HCT116 (cell line): Measurements from ENCODE around the gene MAP3K9. TPM values are rescaled to one million over a fixed set of nuclear protein-coding genes. Genes with fewer than 3 reads are reported as not detected.

ENCODE experiments used
- ATAC-seq: fragments of 200-7000 bp; cut with Tn5 transposase; 2 replicates; pipeline ENCODE4 v1.9.1; 2020; ENCODE audit warnings: mild to moderate bottlenecking, moderate library complexity
- BruUV-seq: library from RNA; stranded (reverse); fragments of 400-500 nt; replicated peaks from 2 replicates; lab custom pipeline; 2021; lab: Mats Ljungman, UMichigan
- CTCF ChIA-PET: fragments of 300-600 bp; sonication (Branson Sonifier 250); formaldehyde crosslinking; loops from one replicate; lab custom pipeline; 2021; ENCODE audit warnings: antibody characterized with exemption; lab: Charles Lee
- POLR2A ChIA-PET: fragments of 300-600, 350-600 bp; sonication (Branson Sonifier 250); formaldehyde crosslinking; loops from one replicate; lab custom pipeline; 2021; ENCODE audit warnings: antibody characterized with exemption; lab: Charles Lee
- RAD21 ChIA-PET, 2 experiments: fragments of 300-600 bp; sonication (Branson Sonifier 250); formaldehyde crosslinking; loops; one replicate each; lab custom pipeline; 2023; ENCODE audit warnings: low total read pairs in 2 of 2; ENCODE audit not compliant: uncharacterized antibody in 2 of 2, unreplicated experiment in 2 of 2, low non-redundant PET in 1 of 2; lab: Charles Lee
- DNase-seq: peaks from one replicate; pipeline ENCODE4 v3.0.0-alpha.2; 2010; ENCODE audit warnings: low read depth, low spot score
- H2AFZ ChIP-seq: fragments of 200-600 bp; shearing (Covaris generic), sonication (generic); 2 replicates; pipeline ENCODE4 v1.6.1; 2017; ENCODE audit warnings: low read depth, mixed run types, mixed read lengths, antibody characterized with exemption, low read length; ENCODE audit not compliant: poor library complexity, severe bottlenecking
- H3K27ac ChIP-seq: 2 replicates; pipeline ENCODE4 v1.5.1; 2012; ENCODE audit warnings: low read depth, low read length
- H3K27me3 ChIP-seq: fragments of 200-600 bp; sonication (generic); 2 replicates; pipeline ENCODE4 v1.6.1; 2016; ENCODE audit warnings: mixed run types, low read length, mixed read lengths; ENCODE audit not compliant: insufficient read depth
- H3K36me3 ChIP-seq, 2 experiments: fragments of 200-500 bp in 1 of 2; fragments of 200-600 bp in 1 of 2; sonication (Bioruptor generic) in 1 of 2; sonication (generic) in 1 of 2; 2 replicates each; pipeline versions ENCODE4 v1.5.1 to v1.6.1; 2014 to 2016; ENCODE audit warnings: low read length in 2 of 2, inconsistent platforms in 1 of 2, mixed read lengths in 1 of 2, mixed run types in 1 of 2; ENCODE audit not compliant: insufficient read depth in 2 of 2, control insufficient read depth in 1 of 2
- H3K4me1 ChIP-seq, 2 experiments: fragments of 200-600 bp in 1 of 2; sonication (generic) in 1 of 2; 2 replicates each; pipeline versions ENCODE4 v1.5.1 to v1.6.1; 2012 to 2017; ENCODE audit warnings: low read length in 2 of 2, inconsistent platforms in 1 of 2, mild to moderate bottlenecking in 1 of 2, mixed read lengths in 1 of 2, mixed run types in 1 of 2, moderate library complexity in 1 of 2; ENCODE audit not compliant: insufficient read depth in 2 of 2, control insufficient read depth in 1 of 2
- H3K4me2 ChIP-seq: fragments of 200-600 bp; sonication (generic); 2 replicates; pipeline ENCODE4 v1.6.1; 2017; ENCODE audit warnings: mixed run types, low read length, mixed read lengths
- H3K4me3 ChIP-seq, 2 experiments: fragments of 200-600 bp in 1 of 2; sonication (generic) in 1 of 2; replicated peaks in 1 of 2; 2 replicates each; pipeline ENCODE4 v1.5.1; 2011 to 2016; ENCODE audit warnings: low read length in 2 of 2, control low read depth in 1 of 2, low read depth in 1 of 2, mild to moderate bottlenecking in 1 of 2, mixed read lengths in 1 of 2, mixed run types in 1 of 2
- H3K79me2 ChIP-seq: fragments of 200-600 bp; sonication (generic); 2 replicates; pipeline ENCODE4 v1.6.1; 2017; ENCODE audit warnings: mild to moderate bottlenecking, mixed run types, low read length, moderate library complexity, mixed read lengths; ENCODE audit not compliant: insufficient read depth
- H3K9ac ChIP-seq: fragments of 200-600 bp; sonication (generic); 2 replicates; pipeline ENCODE4 v1.6.1; 2016; ENCODE audit warnings: low read length, mixed read lengths
- H3K9me2 ChIP-seq: fragments of 200-600 bp; sonication (generic), shearing (Covaris generic); 2 replicates; pipeline ENCODE4 v1.6.1; 2017; ENCODE audit warnings: mixed run types, mild to moderate bottlenecking, moderate library complexity; ENCODE audit not compliant: insufficient read depth
- H3K9me3 ChIP-seq, 2 experiments: fragments of 200-500 bp in 1 of 2; fragments of 200-600 bp in 1 of 2; sonication (Bioruptor generic) in 1 of 2; sonication (generic) in 1 of 2; 2 replicates each; pipeline ENCODE4 v1.6.1; 2014 to 2017; ENCODE audit warnings: low read length in 2 of 2, mixed read lengths in 2 of 2, inconsistent platforms in 1 of 2, low read depth in 1 of 2, mild to moderate bottlenecking in 1 of 2, mixed run types in 1 of 2, moderate library complexity in 1 of 2; ENCODE audit not compliant: control insufficient read depth in 1 of 2, insufficient read depth in 1 of 2
- H4K20me1 ChIP-seq: fragments of 200-600 bp; sonication (generic), shearing (Covaris generic); 2 replicates; pipeline ENCODE4 v1.6.1; 2017; ENCODE audit warnings: mixed run types, mild to moderate bottlenecking, moderate library complexity; ENCODE audit not compliant: insufficient read depth
- CBX3 ChIP-seq: IDR thresholded peaks from 2 replicates; pipeline ENCODE4 v1.6.1; 2012; ENCODE audit warnings: low read depth
- CEBPB ChIP-seq: IDR thresholded peaks from 2 replicates; pipeline ENCODE4 v1.6.1; 2012; ENCODE audit warnings: low read depth
- EGR1 ChIP-seq: IDR thresholded peaks from 2 replicates; pipeline ENCODE4 v1.6.1; 2012; ENCODE audit warnings: low read depth
- ELF1 ChIP-seq: IDR thresholded peaks from 2 replicates; pipeline ENCODE4 v1.6.1; 2012; ENCODE audit warnings: low read depth, borderline replicate concordance
- EZH2 ChIP-seq: fragments of 200-600 bp; sonication (generic); IDR thresholded peaks from 2 replicates; pipeline ENCODE4 v1.6.1; 2017; ENCODE audit warnings: antibody characterized with exemption, mixed run types
- EZH2phosphoT487 ChIP-seq: fragments of 200-600 bp; IDR thresholded peaks from 2 replicates; pipeline ENCODE4 v1.6.1; 2018; ENCODE audit warnings: antibody characterized with exemption, borderline replicate concordance
- FOSL1 ChIP-seq: IDR thresholded peaks from 2 replicates; pipeline ENCODE4 v1.6.1; 2012; ENCODE audit warnings: low read depth
- MAX ChIP-seq: IDR thresholded peaks from 2 replicates; pipeline ENCODE4 v1.6.1; 2012
- POLR2AphosphoS5 ChIP-seq: IDR thresholded peaks from 2 replicates; pipeline ENCODE4 v1.6.1; 2011; ENCODE audit warnings: mild to moderate bottlenecking, low read depth, low read length, moderate library complexity
- RAD21 ChIP-seq: IDR thresholded peaks from 2 replicates; pipeline ENCODE4 v1.6.1; 2012; ENCODE audit warnings: low read depth, mild to moderate bottlenecking
- REST ChIP-seq: IDR thresholded peaks from 2 replicates; pipeline ENCODE4 v1.6.1; 2012; ENCODE audit warnings: low read depth
- SIN3A ChIP-seq: IDR thresholded peaks from 2 replicates; pipeline ENCODE4 v1.6.1; 2012; ENCODE audit warnings: low read depth
- SP1 ChIP-seq: IDR thresholded peaks from 2 replicates; pipeline ENCODE4 v1.6.1; 2012; ENCODE audit warnings: low read depth
- TCF7L2 ChIP-seq: IDR thresholded peaks from 2 replicates; pipeline ENCODE4 v1.7.0; 2011; ENCODE audit warnings: borderline replicate concordance, inconsistent platforms; ENCODE audit not compliant: insufficient read depth, insufficient read length; ENCODE audit errors: extremely low read depth
- ZBTB33 ChIP-seq: IDR thresholded peaks from 2 replicates; pipeline ENCODE4 v1.6.1; 2011; ENCODE audit warnings: mild to moderate bottlenecking, low read length, moderate library complexity; ENCODE audit not compliant: insufficient replicate concordance; ENCODE audit errors: extremely low read depth
- ZFX ChIP-seq: fragments of 450-650 bp; IDR thresholded peaks from 2 replicates; pipeline ENCODE4 v1.6.1; 2017
- intact Hi-C: fragments of 100-400 bp; cut with micrococcal nuclease; formaldehyde crosslinking; loops from 2 replicates; pipeline ENCODE4 v1.10.0; 2022
- total RNA-seq: library from RNA; stranded (reverse); gene quantifications from one replicate; pipeline ENCODE4 v1.2.1, GENCODE V29; 2021; ENCODE audit not compliant: unreplicated experiment

The MAP3K9 gene
- total RNA-seq, 1 experiment from 2014 or later: 11.7 TPM

- Histone ChIP-seq H3K9ac (no peak overlapping the region), H3K27me3 (no peaks in the 10 kb centered on the region), H2AFZ (no peak overlapping the region), H3K27ac (no peak overlapping the region), H3K36me3 (no peaks in the 10 kb centered on the region), H3K9me3 (no peaks in the 10 kb centered on the region), H4K20me1 (no peaks in the 10 kb centered on the region), H3K4me2 (no peak overlapping the region)
- ATAC-seq: no peak
- RAD21 ChIA-PET: no interaction called here
- TF ChIP-seq EGR1 (no peak), CBX3 (no peak), ZFX (no peak), EZH2 (no peak)
- TF ChIP-seq, all 23 proteins: peak for 0
- H3K4me1 ChIP-seq: peaks cover 8 to 19% of the 10 kb centered on the region in 2 experiments; a peak in 3 of 4 replicates
- intact Hi-C loops: no loop called here
- no TSS peak for BruUV-seq
- POLR2A ChIA-PET: no interaction called here
- no peak overlapping the region for H3K4me3 ChIP-seq
- H3K9me2 ChIP-seq: no peaks in the 10 kb centered on the region
- CTCF ChIA-PET: interaction anchor here (1.6 to 3.2 kb wide), 3 partner anchors 138 to 937 kb away, joined by 4 to 22 read pairs (median 5); no protein-coding TSS in a partner anchor
- no peaks in the 10 kb centered on the region for H3K79me2 ChIP-seq
- no peak for DNase-seq
Observed at GRCh38 chr14:70816525-70816924, 7.2 kb upstream of the MAP3K9 start.

- no peak overlapping the region for H2AFZ ChIP-seq
- no peaks in the 10 kb centered on the region for H4K20me1 ChIP-seq
- BruUV-seq: no TSS peak
- H3K27ac ChIP-seq: no peak overlapping the region
- intact Hi-C loops: no loop called here
- no peak for ATAC-seq
- RAD21 ChIA-PET: no interaction called here
- DNase-seq: no peak
- H3K4me2 ChIP-seq: no peak overlapping the region
- H3K4me3 ChIP-seq: no peak overlapping the region
- H3K9ac ChIP-seq: no peak overlapping the region
- POLR2A ChIA-PET: no interaction called here
- H3K36me3 ChIP-seq: no peaks in the 10 kb centered on the region
- no peaks in the 10 kb centered on the region for H3K9me2 ChIP-seq
- no peaks in the 10 kb centered on the region for H3K27me3 ChIP-seq
- H3K79me2 ChIP-seq: no peaks in the 10 kb centered on the region
- CTCF ChIA-PET: no interaction called here
- H3K4me1 ChIP-seq: peaks cover 21 to 31% of the 10 kb centered on the region in 2 experiments
- no peaks in the 10 kb centered on the region for H3K9me3 ChIP-seq
- TF ChIP-seq EZH2: no peak
- no peak for TF ChIP-seq RAD21
- no peak for TF ChIP-seq SIN3A
- TF ChIP-seq CEBPB: no peak
- no peak for TF ChIP-seq ELF1
- TF ChIP-seq CBX3: no peak
- TF ChIP-seq REST: no peak
- no peak for TF ChIP-seq SP1
- no peak for TF ChIP-seq POLR2AphosphoS5
- no peak for TF ChIP-seq EZH2phosphoT487
- no peak for TF ChIP-seq ZBTB33
- TF ChIP-seq FOSL1: no peak
- TF ChIP-seq TCF7L2: no peak
- TF ChIP-seq MAX: no peak
Observed at GRCh38 chr14:70814466-70814865, 5.2 kb upstream of the MAP3K9 start.
